ENCODE measurements around the gene MAPRE2.
"Not testable (repeated sequence)": the region's sequence is repeated elsewhere in the genome, so short reads cannot be mapped to it uniquely, and the experiment has no call there.

MAPRE2 gene

DNA sequence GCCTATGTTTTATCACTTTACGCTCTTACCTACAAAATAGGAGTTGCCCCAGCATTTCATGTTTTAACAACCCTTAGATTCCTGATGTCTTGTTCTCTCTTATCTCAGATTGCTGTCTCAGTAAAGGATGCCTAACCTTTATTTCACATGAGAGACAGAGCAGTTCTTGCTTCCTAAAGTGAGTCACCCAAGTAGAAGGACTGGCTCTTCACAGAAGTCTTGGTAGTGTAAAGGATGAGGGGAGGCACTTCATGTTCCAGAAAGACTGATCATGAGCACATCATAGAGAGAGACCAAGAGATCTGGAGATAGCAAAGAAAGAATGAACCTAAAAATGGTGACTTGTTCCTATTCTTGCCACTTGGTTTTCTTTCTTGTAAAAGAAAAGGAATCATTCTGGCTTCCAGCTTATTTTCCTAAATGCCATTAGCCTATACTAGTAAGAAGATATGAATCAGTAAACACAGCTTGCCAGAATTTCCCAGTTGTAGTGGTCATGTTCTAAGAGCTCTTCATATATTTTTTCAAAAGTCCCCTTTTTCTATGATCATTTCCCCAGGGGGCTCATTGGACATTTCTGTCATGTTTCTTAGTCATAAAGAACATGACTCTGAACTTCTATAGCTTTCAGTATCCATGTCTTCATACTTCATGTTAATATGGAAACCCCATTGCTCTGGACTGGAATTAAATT is 54.9 kb downstream of the MAPRE2 start:
- no peak for DNase-seq

DNA sequence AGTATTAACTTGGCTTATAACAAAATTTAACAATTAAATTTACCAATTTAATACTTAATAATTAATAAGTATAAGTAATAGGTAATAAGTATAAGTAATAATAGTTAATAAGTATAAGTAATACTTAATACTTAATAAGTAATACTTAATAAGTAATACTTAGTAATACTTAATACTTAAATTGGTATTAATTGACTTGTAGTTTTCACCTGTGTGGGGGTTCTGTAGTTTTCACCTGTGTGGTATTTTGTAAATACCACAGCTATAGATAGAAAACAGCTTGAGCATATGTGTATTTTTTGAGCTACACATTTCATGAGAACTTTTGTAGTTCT is 55.4 kb downstream of the MAPRE2 start:
- no peak for DNase-seq

DNA sequence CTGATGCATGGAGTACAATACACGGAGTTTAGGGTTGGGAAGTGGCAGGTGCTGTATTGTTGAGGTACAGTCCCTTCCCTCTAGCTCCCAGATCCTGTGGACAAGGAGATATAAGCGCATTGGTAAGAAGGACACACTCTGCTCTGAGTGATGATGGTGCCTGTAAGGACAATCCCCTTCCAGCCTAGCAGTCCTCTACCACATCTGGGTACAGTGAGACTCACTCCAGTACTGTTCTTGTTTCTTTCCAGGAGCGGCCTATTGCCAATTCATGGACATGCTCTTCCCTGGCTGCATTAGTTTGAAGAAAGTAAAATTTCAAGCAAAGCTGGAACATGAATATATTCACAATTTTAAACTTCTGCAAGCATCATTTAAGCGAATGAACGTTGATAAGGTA is 56.0 kb downstream of the MAPRE2 start:
- DNase-seq = no peak

DNA sequence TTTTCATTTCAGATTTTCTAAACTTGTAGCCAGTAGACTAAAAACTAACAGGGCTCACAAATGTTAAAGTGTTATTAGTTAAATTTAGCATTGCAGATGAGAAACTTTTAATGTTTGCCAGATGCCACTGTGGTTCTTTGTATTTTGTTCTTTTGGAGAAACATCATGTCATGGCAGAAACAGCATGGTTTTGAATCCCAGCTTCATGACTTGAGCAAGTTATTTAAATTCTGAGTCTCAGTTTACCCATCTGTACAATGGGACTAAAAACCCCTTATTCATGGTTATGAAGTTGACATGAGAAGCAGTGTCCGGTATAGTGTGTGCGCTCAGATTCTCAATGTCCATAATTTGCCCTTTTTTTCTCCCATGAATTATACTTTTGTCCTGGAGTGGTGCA is 56.5 kb downstream of the MAPRE2 start:
- no peak for DNase-seq

DNA sequence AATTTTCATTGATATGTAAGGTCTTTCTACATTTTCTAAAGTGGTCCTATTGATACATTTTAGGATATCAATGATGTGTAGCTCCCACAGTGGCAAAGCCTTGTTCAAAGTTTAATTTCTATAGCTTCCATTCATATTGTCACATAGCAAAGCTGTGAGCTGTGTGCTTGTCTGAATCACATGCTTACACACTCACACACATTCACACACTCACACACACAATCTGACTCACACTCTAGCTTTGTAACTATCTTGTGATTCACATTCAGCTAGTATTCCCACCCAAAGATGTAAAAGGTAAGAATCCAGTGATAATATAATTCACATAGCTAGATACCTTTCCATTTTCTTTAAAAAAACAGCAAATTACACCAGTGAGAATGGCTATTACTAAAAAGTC is 58.7 kb downstream of the MAPRE2 start:
- DNase-seq = no peak

DNA sequence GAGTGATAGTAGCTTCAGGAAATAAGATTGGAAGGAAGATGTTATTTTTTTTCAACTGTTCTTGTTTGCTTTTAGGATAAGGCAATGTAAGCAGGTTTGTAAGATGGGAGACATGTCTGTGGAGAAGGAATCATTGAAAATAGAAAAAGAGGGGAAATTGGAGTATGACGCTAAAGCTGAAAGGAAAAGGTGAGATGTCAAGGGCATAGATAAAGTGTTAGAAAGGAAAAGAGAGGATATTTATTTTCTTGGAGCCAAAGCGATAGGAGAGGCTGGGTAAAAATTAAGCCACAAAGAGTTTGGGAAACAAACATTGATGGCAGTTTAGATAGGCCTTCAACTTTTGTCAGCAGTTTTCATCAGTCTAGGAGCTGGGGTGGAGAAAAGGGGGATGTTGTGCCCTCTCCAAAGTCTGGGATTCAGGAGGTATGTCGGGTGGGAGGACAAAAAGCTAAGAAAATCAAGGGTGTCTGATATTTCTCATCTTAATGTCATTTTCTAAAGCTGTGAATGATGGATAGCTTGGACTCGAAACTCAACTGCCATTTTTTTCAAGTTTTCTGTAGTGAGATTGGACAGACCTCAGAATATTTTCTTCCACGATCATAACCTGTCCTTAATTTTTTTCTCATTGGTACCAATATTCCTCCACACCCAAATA is 63.3 kb downstream of the MAPRE2 start:
- no peak for DNase-seq

DNA sequence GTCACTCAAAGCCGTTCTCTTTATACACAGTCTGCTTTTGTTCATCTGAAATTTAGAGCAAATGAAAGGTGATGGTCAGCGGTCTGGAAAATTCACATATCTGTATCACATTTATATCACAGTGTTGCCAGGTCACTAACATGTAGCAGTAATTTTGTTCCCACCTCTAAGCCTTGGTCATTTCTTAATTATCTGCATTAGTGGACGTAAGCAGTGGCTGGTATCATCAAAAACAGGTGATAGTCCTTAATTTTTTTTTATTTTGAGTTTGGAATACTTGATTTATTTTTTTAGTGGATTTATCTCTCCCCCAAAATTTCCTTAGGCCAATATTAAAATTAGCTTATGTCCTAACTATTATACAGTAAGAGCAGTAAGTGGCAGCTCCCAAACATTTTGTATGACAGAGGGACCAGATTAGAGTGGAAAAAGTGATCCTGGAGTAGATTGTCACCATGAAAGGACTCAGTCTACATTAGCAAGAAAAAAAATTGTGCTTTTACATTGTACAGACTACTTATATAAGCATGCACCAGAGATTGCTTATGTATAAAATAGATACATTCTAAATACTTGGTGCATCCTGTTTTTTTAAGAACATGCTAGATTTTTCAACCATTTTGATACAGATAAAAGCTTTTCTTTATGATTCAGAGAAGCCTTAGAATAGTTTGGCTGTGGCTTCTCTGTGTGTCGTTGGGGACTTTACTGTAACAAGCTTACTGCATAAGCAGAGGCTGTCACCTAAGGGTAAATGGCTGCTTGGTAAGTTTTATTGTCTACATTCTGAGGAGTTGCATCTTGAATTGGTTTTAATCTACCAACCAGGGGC is 65.0 kb downstream of the MAPRE2 start:
- no peak for DNase-seq

DNA sequence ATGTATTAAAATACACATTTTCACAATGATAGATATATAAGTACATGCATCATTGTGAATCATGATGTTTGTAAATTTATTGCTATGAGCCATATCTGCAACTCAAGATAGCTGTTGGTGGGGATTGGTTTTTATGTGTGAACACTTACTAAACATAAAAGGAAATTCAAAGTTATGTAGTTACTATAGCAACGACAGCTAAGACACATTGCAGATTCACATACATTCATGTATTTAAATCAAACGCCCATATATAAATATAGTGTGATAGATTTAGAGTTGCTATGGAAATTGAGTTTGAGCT is 65.6 kb downstream of the MAPRE2 start:
- DNase-seq = no peak

DNA sequence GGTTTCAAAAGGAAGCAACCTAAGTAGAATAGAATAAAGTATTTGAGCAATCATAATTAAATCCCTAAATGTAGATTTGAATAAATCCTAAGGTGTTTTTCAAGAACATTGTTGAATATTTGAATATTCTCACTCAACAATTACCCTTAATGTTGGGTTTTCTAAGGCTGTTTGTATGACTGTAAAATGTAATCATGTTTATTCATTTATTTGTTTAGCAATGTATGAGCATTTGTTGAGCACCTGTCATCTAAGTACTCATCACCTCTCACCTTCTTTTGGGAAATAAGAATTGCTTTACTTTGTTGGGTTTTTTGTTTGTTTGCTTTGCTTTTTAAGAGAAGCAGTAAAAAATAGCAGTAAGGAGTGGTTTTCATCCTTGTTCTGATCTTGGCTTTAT is 66.0 kb downstream of the MAPRE2 start:
- no peak for DNase-seq

DNA sequence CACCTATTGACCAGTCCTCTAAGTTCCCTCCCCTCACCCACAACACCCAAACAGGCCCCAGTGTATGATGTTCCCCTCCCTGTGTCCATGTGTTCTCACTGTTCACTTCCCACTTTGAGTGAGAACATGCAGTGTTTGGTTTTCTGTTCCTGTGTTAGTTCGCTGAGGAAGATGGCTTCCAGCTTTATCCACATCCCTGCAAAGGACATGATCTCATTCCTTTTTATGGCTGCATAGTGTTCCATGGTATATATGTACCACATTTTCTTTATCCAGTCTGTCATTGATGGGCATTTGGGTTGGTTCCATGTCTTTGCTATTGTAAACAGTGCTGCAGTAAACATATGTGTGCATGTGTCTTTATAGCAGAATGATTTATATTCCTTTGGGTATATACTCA is 66.9 kb downstream of the MAPRE2 start:
- not testable (repeated sequence) for DNase-seq

DNA sequence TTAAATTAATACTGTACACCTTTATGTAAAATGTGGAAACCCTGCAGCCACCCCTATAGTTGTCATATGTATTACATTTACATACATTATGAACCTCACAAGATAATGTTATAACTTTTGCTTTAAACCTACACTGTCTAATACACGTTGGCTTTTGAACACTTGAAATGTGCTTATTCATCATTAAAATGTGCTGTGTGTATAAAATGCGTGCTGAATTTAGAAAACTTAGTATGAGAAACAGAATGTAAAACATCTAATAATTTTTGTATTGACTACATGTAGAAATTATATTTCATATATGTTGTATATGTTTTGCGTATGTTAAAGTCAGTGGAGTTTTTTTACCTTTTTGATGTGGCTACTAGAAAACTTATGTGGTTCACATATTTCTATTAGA is 68.8 kb downstream of the MAPRE2 start:
- no peak for DNase-seq

DNA sequence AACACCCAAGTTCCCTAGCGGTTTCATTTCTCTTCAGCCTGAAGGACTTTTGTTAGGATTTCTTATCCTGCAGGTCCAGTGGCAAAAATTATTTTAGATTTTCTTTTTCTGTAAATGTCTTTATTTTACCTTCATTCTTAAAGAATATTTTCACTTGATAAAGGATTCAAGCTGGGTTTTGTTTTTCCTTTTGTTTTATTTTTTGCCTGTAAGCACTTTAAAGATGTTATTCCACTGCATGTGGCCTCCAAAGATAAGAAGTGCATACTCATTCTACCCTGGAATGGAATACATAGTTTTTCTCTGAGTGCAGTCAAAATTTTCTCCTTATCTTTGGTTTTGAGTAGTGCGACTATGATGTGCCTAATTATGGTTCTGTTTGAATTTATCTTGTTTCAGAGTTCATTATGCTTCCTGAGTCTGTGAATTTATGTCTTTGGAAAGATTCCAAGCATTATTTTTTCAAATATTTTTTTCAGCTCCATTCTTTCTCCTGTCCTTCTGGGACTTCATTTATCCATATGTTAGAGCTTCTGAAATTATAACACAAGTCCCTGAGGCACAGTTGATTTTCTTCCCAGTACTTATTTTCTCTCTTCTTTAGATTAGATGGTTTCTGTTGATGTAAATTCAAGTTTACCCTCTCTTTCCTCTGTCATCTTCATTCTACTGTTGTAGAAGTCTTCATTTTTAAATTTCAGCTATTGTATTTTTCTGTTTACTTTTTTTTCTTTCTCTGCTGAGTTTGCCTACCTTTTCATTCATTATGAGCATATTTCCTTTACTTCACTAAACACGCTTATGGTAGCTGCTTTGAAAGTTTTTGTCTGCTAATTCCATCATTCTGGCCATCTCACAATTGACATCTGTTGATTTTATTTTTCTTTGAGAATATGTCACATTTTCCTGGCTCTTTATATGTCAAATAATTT is 69.6 kb downstream of the MAPRE2 start:
- no peak for DNase-seq

DNA sequence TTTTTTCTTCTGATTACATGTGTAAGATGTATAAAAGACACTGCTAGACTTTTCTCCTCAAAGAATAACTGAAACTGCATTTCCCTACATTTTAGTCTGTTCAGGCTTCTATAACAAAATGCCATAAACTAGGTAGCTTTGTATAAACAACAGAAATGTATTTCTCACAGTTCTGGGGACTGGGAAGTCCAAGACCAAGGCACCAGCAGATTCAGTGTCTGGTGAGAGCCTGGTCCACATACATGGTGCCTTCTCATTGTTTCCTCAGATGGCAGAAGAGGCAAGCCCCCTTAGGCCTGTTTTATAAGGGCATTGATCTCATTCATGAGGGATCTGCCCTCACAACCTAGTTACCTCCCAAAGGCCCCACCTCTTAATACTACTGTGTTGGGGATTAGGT is 71.5 kb downstream of the MAPRE2 start:
- no peak for DNase-seq

DNA sequence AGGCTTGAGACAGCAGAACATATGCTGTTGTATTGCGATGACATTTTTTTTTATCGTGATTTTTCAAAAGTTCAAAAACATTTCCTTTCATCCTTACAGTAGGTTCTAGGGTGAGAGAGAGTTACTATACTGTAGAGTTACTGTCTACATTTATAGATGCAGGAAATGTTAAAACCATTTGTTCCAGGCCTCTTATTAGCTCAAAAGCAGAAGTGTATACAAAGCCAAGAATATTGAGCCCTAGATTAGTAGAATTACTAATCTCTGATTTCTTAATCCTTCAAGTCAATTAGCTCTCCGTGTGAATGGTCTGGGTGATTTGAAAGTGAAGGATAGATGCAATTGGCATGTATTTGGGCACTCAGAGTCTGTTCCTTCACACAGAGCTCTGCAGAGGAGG is 73.1 kb downstream of the MAPRE2 start:
- DNase-seq = no peak

DNA sequence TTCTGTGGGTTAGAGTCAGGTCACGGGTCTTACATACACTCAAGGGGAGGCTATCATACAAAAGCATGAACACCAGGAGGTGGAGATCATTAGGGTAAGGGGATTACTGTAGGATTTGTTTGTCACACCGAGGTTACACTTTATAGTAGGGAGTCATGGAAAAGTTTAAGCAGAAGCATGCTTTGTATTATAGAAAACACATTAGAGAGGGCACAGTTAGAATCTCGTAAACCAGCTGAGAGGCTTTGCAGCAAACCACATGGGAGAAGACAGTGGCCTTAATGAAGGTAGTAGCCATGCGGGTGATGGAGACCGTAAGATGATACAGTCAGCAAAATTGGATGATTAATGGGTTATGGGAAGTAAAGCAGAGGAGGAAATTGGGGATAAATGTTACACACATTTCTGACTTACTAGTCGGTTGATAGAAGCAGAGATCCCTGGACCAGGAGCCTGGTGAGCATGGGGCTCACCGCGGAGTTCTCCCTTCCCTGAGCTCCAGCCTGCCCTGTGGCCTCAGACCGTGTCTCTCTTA is 75.6 kb downstream of the MAPRE2 start:
- no peak for DNase-seq

DNA sequence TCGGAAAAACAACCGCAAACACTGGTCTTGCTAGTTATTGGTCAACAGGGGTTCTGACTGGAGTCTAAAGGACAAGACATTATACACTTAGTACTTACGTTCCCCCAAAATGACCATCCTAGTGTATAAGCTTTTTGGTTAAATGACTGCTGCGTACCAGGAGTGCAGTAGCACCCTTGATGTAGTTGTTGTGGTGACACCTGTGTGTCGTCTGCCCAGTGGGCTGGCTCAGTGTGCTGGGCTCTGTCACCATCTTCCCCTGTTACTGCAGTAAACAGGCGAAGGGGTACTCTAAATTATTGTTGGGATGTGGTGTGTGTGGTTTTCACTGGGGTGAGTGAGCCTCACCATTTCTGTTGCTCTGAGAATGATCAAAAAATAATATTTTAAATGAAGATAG is 76.2 kb downstream of the MAPRE2 start:
- DNase-seq = no peak

DNA sequence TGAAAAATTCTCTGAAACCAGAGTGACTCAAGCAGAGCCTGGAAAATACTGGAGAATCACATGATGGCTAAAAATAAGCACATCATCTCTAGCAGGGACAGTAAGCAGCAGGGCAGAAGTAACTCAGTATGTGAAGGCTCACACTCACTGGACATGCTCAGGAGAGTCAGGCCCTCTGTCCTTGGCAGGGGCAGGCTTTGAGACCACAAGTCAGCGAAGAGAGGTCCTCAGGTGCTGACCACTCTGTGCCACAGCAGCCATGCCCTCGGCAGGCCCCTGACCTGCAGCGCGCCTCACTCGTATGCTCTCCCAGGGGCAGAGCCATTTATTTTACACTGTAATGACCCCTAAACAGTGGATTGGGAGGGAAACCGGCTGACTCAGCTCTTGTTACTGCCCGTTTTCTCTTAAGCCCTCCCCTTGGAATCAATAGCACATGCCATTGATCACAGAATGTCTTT is 76.8 kb downstream of the MAPRE2 start:
- no peak for DNase-seq

DNA sequence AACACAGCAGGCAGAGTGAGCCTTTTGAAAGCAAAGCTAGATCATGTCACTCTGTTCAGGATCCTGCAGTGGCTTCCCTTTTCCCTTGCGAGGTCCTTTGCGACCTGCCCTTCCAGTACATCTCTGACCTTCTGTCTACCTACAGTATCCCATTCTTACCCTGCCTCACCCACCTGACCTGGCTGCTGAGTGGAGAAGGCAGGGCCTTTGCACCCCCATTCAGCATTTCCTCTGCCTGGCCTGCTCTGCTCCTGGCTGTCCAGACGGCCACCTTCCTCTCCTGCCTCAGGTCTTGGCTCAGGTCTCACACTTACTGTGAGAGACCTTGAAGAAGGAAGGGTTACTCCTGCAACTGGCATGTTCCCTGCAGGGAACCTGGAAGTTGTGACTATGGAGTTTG is 77.4 kb downstream of the MAPRE2 start:
- no peak for DNase-seq

DNA sequence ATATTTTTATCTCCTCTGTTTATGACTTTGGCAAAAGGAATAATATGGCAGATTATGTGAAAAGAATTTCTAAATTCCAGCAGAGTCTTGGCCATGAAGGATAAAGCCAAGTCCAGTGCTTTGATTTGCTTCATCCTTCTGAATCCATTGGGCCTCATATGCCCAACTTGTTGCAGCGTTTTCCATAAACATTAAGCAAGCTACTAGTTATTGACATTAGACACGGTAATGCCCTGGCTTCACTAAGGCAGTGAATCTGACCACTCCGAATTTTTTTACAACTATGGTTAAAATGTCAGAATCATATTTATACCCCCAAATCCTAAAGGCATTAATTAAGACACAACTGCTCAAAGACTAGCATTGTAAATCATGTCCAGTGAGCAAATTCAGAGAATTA is 79.8 kb downstream of the MAPRE2 start:
- no peak for DNase-seq

DNA sequence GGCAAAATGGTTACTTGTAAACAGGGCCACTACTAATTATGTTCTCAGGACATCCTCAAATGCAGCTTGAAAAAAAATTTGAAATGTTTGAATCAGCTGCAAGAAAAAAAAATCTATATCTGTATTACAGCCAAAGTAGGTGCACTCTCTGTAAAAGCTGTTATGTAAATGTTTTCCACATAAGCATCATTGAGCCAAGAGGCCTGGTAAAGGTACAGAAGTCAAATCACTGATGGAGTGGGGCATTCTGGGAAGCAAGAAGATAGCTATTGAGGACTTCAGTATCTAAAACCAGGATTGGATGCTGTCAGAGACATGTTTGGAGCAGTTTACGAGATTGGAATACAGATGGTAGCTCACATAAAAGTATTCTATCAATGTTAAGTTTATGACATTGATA is 80.3 kb downstream of the MAPRE2 start:
- DNase-seq = no peak

DNA sequence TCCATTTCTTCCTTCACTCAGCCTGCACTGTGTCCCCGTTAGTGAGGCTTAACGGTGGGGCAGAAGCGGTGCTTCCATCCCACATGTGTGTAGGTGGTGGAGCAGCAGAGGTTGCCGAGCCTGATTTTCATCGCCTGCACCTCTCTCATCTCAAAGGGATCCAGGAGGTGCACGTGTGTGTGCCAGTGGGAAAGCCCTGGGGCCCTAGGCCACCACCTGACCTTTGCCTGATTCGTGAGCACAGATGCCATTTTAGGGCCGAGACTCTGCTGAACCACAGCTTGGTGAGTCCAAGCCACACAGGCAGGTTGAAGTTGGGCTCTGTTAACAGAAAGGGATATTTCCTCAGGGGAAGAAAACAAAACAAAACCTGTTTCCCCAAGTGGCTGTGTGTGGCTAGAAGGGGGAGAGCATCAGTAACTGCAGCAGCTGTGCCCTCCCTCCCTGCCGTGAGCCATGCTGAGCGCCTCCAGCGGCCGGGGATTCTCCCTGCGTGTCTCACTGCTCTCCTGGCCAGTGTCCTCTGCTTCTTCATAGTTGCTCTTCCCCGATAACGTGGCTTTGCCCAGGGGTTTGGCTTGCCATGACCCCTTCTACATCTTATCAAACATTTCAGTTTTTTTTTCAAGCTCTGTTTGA is 81.5 kb downstream of the MAPRE2 start:
- no peak for DNase-seq

DNA sequence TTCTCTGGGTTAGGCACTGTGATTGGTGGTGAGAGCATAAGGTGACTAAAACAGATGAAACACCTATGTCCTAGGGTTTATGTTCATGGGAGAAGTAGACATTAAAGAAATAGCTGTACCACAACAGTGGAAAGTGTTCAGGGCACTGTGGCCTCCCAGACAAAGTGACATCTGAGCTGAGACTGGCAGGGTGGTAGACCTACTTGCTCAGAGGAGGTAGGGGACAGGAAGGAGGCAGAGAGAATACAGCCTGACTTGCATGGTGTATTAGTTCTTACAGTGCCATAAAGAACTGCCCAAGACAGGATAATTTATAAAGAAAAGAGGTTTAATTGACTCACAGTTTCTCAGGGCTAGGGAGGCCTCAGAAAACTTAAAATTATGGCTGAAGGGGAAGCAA is 82.6 kb downstream of the MAPRE2 start:
- no peak for DNase-seq

All from activated gamma-delta T cell (primary cell).